ENCODE data around the gene ASCC1. TPM values are rescaled to one million over a fixed set of nuclear protein-coding genes. Genes with fewer than 3 reads are reported as not detected.

ASCC1 gene
- total and polyA plus RNA-seq, 2 of the 13 experiments (the other 11 are each of a cell fraction or from before 2014, with no cell fraction given) = 21.6 to 30.1 TPM

- FAIRE-seq (no peak), ATAC-seq (no peak), DNase-seq (ENCODE audit: low spot score) (no peak)
- peaks cover 85% of the 10 kb centered on the region for H3K4me1 ChIP-seq (ENCODE audit: insufficient read depth, low read length)
- intact Hi-C loops (cut with micrococcal nuclease; ENCODE audit: unreplicated experiment) (no loop called here), in situ Hi-C loops (cut with HindIII; ENCODE audit: extremely low pct_ligation_motif_present, low pct_unique_long_range_greater_than_20kb) (loop anchor here (25.0 kb wide), 1 partner anchor 243 kb away; no protein-coding TSS in a partner anchor)
- ChIA-PET CTCF (ENCODE audit: low intra/inter-chr PET ratio, low total read pairs) (no interaction called here), POLR2A (interaction anchor here (1.2 kb wide), 1 partner anchor 33 kb away, joined by 3 read pairs; no protein-coding TSS in a partner anchor)
- BruUV-seq (replicated peaks) = no TSS peak
- H3K36me3 ChIP-seq (replicated peaks in 1 of 2; ENCODE audit: control insufficient read depth in 1 of 2, insufficient read depth in 2 of 2, low read length in 2 of 2) = no peaks in the 10 kb centered on the region
- H4K20me1 ChIP-seq (ENCODE audit: insufficient read depth, low read length) = no peaks in the 10 kb centered on the region
- H3K4me2 ChIP-seq (ENCODE audit: low read depth, low read length) = no peak overlapping the region
- no peak overlapping the region for H3K27ac ChIP-seq (ENCODE audit: extremely low read length, insufficient read depth, low read length)
- H3K9ac ChIP-seq (ENCODE audit: insufficient read depth, low read depth, low read length) = no peak overlapping the region
- H3K79me2 ChIP-seq (ENCODE audit: insufficient read depth, low read length) = no peaks in the 10 kb centered on the region
- no peaks in the 10 kb centered on the region for H3K27me3 ChIP-seq (ENCODE audit: control insufficient read depth in 1 of 2, insufficient read depth in 2 of 2, low read length in 2 of 2)
- TF ChIP-seq ZFP36 (IDR thresholded peaks at IDR 0.05; ENCODE audit: borderline replicate concordance, low read depth, low read length, partially characterized antibody) (no peak), DR1 (CRISPR knock-in tag; IDR thresholded peaks at IDR 0.05) (no peak), SP2 (CRISPR knock-in tag; IDR thresholded peaks at IDR 0.05) (no peak), RFXAP (CRISPR knock-in tag; IDR thresholded peaks at IDR 0.05; ENCODE audit: borderline replicate concordance) (no peak), CBX1 (IDR thresholded peaks at IDR 0.05; ENCODE audit: low read depth) (no peak), ZNF264 (CRISPR knock-in tag; IDR thresholded peaks at IDR 0.05) (no peak), SAFB2 (CRISPR knock-in tag; IDR thresholded peaks at IDR 0.05; ENCODE audit: borderline replicate concordance, low read depth) (no peak), LRRFIP1 (CRISPR knock-in tag; conservative IDR thresholded peaks at IDR 0.05) (no peak), ZNF180 (CRISPR knock-in tag; IDR thresholded peaks at IDR 0.05; ENCODE audit: borderline replicate concordance, low read depth) (no peak), HMGXB3 (CRISPR knock-in tag; IDR thresholded peaks at IDR 0.05; ENCODE audit: borderline replicate concordance) (no peak), ZNF350 (CRISPR knock-in tag; IDR thresholded peaks at IDR 0.05; ENCODE audit: borderline replicate concordance, low read depth) (no peak), DBP (CRISPR knock-in tag; IDR thresholded peaks at IDR 0.05; ENCODE audit: not compliant biosample characterization) (no peak)
- no peak overlapping the region for H3K4me3 ChIP-seq (replicated peaks in 1 of 3; ENCODE audit: insufficient read depth in 1 of 3, low read depth in 2 of 3, low read length in 3 of 3)
- no peaks in the 10 kb centered on the region for H3K9me3 ChIP-seq (ENCODE audit: low read length)
- WGBS (ENCODE audit: low lambda C conversion rate) = 98% methylated on average over 2 of the region's 2 CpGs
- no peak overlapping the region for H2AFZ ChIP-seq (ENCODE audit: low read length)
Observed at GRCh38 chr10:72094574-72094973, 121.5 kb downstream of the ASCC1 start.

All from HepG2 (cell line).